Measurements from ENCODE around the gene EXOC6B.

DNA sequence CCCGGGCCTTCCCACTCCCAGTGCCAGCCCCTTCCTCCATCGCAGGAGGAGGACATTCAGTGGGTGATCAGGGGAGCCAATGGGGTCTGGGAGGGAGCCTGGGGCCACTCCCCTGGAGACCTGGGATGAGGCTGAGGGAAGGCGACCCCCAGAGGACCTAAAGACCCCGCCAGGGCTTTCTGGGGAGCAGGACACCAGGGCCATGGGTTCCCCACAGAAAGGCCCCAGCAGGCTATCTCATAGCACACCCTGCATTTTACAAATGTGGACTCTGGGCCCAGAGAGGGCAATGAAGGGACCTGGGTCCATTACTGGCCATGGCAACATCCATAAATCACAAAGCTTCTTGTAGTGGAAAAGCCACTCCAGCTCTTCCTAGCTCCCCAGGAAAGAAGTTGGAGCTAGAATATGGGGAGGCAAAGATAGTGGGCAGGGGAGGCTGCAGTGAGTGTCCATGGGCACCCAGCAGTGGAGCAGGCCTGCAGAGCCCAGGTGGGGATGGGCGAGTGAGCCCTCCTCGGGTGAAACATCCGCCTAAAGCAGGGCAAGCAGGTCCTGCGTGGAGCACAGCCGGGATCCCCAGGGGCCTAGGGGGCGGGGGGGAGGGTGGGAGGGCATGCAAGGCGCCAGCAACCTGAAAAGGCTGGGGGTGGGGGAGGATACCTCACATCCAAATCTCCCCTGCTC lies 692.0 kb downstream of the EXOC6B start:
- no peak for TF ChIP-seq ZC3H10 (CRISPR knock-in tag; IDR thresholded peaks at IDR 0.05)
- no peak for TF ChIP-seq ESRRG (CRISPR knock-in tag; IDR thresholded peaks at IDR 0.05)
- TF ChIP-seq OSR1 (CRISPR knock-in tag; IDR thresholded peaks at IDR 0.05), result no peak
- TF ChIP-seq ZFP3 (CRISPR knock-in tag; IDR thresholded peaks at IDR 0.05), result no peak
- no peak for TF ChIP-seq ARNTL (CRISPR knock-in tag; IDR thresholded peaks at IDR 0.05; ENCODE audit: borderline replicate concordance, low read depth)
- TF ChIP-seq ZFP30 (CRISPR knock-in tag; IDR thresholded peaks at IDR 0.05), result 0 out of 2 replicates have a peak, but pooled peaks have one; percentile 3
- TF ChIP-seq, protein P1, sequence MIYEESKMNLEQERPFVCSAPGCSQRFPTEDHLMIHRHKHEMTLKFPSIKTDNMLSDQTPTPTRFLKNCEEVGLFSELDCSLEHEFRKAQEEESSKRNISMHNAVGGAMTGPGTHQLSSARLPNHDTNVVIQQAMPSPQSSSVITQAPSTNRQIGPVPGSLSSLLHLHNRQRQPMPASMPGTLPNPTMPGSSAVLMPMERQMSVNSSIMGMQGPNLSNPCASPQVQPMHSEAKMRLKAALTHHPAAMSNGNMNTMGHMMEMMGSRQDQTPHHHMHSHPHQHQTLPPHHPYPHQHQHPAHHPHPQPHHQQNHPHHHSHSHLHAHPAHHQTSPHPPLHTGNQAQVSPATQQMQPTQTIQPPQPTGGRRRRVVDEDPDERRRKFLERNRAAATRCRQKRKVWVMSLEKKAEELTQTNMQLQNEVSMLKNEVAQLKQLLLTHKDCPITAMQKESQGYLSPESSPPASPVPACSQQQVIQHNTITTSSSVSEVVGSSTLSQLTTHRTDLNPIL (CRISPR knock-in tag; IDR thresholded peaks at IDR 0.05; ENCODE audit: low read depth), result no peak
- no peak for TF ChIP-seq GLIS3 (CRISPR knock-in tag; IDR thresholded peaks at IDR 0.05)
- TF ChIP-seq PATZ1 (CRISPR knock-in tag; IDR thresholded peaks at IDR 0.05; ENCODE audit: borderline replicate concordance), result no peak

All from SK-N-SH treated with all-trans-retinoic acid at 6 μM for 48 hours (cell line).